Activated CD4-positive, alpha-beta T cell treated with anti-CD3 and anti-CD28 coated beads for 1 hour (primary cell): ENCODE measurements around the gene CEP112.
"Not testable (repeated sequence)": the region's sequence is repeated elsewhere in the genome, so short reads cannot be mapped to it uniquely, and the experiment has no call there.

Experiments used
- DNase-seq: peaks from one replicate; pipeline ENCODE4 v3.0.0-alpha.2; 2020

The CEP112 gene

DNA sequence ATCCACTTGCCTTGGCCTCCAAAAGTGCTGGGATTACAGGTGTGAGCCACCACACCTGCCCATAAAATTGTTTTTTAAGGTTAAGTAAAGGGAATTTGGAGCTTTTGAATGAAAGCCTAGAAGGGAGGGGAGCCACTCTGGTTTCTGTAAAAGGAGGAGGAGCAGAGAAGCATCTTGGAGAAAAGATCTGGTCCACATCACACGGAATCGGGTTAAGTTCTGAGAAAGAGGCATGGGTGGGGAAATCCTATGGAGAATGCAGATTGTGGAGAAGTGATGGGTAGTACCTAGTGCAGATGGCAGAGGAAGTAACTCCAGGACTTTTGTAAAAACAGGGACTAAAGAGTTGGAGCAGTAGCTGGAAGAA, 18.3 kb upstream of the CEP112 start:
- no peak for DNase-seq

DNA sequence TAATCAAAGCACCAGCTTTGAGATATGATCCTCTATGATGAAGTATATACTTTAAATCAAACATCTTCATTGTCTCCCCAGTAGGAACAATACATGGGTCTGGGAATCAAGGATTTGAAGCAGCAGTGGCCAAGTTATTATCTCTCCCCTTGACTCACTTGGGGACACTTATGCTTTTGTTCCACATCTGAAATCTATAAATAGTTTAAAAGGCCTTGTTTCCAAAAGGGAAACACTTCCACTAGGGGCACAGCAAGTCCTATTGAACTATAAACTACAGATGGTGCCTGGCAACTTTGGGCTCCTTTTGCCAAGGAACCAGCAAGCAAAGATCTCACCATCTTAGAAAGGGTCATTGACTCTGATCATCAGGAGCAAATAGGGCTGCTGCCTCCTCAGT, 16.0 kb upstream of the CEP112 start:
- no peak for DNase-seq

DNA sequence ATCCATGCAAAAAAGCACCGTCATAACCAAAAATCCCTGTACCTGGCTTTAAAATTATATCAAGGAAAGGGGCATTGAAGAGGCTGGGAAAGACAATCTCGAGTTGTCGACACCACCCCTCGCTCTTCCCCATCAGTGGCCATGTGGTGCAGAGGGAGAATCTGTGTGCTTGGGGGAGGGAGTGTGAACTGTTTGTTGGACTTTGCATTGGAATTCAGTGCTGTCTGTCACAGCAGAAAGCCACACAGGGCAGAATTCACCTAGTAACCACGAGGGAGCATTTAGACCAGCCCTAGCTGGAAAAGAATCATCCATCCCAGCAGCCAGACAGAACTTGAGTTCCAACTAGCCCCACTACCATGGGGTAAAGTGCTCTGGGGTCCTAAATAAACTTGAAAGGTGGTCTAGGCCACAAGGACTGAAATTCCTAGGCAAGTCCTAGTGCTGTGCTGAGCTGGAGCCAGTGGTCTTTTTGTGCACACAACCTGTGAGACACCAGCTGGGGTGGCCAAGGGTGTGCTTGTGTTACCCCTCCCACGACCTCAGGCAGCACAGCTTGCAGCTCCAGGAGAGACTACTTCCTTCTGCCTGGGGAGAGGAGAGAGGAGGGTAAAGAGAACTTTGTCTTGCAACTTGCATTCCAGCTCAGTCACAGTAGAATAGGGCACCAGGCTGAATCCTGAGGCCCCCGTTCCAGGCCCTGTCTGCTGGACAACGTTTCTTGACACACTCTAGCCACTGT, 11.5 kb upstream of the CEP112 start:
- DNase-seq, result no peak

DNA sequence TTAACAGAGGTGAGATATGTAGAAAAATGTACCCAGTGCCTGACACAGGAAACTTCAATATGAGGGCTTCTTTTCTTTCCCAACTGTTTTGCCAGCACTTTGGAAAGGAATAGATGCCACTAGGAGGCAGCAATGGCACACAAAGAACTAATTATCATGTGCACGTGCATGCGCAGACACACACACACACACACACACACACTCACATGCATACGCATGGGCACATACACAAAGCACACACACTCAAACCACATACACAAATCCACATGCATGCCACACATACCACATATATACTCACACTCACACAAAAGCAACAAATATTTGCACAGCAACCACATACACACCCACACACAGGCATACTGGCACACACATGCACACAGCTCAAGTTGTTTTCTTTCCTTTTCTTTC, 8.8 kb upstream of the CEP112 start:
- no peak for DNase-seq

DNA sequence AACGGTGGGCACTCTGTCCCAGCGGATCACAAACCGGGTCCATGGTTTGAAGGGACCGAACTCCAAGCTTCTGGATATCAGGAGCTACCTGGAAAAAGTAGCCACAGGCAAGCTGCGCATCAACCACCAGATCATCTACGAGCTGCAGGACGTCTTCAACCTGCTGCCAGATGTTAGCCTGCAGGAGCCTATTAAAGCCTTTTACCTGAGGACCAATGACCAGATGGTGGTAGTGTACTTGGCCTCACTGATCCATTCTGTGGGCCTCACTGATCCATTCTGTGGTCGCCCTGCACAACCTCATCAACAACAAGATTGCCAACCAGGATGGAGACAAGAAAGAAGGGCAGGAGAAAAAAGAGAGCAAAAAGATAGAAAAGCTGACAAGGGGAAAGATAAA, 6.3 kb upstream of the CEP112 start:
- no peak for DNase-seq

DNA sequence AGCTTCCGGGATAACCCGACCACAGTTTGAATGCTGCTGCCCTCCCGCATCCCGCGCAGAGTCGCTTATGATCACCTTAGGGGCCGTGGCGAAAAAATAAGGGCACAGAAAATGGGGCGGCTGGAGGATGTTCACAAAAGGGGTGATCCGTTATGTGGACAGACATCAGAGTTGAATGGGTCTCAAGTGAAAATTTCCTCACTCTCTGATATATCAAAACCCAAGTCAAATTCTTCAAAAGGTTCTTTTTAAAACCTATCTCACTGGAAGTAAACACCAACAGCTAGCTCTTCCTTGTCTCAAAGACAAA, 400 bp upstream of the CEP112 start:
- no peak for DNase-seq

DNA sequence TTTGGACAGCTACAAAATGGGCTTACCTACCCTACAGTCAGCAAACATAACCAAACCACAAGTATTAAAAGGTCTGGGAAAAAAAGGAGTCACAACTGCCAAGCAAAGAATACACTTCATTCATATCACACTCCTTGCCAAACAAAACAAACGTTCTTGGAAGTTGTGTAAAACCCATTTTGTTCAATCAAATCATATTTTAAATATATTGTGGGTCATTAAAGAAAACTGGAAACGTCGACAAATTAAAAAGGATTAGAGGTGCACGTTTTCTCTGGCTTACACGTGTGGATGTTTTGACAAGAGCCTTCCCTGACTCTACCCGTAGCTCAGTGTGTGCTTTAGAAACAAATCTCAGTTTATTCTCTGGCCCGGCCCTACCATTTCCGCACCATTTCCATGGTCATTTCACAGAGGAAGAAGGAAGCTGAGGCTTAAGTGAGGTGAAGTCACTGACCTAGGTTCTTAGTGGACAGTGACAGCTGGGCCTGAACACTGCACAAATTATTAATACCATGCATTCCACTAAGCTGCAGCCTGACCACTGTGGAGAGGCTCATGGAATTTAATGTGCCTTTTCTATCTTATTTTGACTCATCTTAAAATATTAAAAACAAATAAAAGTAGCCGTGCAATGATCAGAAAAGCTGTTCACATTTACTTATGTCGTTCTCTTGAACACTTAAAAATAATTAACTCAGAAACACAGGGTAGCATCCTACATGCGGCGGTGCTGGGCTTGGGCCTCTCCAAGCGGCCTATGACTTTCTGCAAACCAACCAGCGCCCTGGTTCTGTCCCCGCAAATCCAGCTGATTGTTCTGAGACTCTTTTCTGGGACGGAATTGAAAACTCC, 968 bp downstream of the CEP112 start:
- DNase-seq, result no peak

DNA sequence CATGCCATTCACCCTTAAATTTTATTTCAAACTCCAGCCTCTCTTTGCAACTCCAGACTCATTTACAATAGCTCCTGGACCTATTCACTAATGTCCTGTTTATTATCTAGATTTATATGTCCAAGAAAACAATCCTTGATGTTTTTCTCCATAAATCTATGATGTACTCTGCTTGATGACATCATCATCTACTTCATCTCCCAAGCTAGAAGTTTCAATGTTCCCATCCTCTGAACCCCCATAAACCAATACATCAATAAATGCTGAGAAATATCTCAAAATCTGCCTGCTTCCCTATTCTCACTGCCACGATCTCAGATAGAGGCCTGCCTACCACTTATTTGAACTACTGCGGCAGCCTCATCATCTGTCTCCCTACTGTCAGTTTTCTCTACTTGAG, 4.2 kb downstream of the CEP112 start:
- DNase-seq, result no peak

DNA sequence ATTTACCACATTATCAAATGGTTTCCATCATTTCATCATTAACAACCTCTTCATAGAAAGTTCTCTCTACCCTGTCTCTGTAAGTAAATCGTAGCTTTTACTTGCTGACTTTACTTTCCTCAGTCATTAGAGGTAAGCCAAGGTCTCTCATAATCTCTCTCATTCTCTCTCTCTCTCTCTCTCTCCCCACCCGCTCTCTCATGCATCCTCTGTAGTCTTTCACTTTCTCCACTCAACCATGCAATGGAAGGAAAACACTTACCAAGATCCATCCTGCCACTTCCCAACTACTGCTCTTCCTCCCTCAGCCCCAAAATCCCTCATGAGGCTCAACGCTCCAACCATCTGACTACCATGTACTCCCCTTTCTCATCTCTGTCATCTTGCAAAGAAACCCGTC, 6.1 kb downstream of the CEP112 start:
- no peak for DNase-seq

DNA sequence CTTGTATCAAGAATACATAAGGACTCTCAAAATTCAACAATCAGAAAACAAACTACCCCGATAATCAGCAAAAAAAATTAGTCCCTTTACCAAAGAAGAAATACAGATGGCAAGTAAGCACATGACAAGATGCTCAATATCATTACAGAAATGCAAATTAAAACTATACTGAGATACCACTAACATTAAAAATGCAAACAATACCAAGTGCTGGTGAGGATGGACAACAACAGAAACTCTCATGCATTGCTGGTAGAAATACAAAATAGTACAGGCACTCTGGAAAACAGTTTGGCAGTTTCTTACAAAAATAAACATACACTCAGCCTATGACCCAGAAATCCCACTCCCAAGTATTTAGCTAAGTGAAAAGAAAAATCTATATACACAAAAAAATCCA, 7.5 kb downstream of the CEP112 start:
- no peak for DNase-seq

DNA sequence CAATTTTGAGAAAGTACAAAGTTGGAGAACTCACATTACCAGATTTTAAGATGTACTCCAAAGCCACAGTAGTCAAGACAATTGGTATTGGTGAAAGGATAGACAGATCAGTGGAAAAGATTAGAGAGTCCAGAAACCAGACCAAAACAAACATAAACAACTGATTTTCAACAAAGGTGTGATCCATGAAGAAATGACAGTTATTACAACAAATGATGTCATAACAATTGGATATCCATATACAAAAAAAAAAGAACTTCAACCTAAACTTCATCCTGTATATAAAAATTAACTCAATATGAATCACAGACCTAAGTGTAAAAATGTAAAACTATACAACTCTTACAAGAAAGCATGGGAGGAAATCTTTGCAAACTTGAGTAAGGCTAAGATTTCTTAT, 8.4 kb downstream of the CEP112 start:
- DNase-seq, result no peak

DNA sequence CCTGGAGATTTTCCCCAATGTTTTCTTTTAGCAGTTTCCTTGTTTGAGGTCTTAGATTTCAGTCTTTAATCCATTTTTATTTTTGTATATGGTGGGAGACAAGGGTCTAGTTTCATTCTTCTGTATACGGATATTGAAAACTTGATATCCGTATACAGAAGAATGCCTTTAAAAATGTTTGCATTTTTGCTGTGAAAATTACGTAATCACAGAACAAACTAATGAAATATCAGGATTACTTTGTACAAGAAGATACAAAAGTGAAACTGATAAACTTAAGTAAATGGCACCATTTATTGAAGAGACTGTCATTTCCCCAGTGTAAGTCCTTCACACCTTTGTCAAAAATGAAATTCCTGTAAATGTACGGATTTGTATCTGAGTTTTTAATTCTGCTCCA, 13.3 kb downstream of the CEP112 start:
- DNase-seq, result no peak

DNA sequence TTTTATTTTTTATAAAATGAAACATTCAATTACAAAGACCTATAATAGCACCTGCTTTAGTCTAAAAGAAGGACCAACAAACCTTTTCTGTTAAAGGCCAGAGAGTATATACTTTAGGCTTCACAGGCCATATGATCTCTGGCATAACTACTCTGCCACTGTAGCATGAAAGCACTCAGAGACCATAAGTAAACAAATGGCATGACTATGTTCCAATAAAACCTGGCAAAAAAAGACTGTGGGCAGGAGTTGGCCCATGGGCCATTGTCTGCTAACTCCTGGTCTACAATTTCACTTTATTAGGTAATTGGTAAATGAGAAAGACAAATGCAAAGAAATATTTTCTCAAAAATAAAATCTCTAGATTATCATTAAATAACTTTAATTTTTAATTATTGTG, 14.9 kb downstream of the CEP112 start:
- no peak for DNase-seq

DNA sequence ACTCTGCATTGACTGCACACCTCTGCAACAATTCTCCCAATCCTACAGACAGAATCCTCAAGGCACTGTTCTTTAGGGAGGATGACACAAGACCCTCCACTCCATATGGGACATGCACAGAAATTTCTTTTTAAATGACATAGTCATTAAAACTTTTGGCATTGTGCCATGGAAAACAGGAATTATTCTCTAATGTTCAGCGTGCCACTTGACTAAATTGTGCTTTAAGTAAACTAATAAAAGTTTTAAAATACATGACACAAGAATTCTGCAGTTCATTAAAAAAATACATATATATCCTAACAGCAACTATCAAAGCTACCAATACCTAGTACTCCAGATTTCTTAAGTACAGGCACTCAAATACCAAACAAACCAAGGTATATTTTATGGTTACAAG, 16.0 kb downstream of the CEP112 start:
- no peak for DNase-seq

DNA sequence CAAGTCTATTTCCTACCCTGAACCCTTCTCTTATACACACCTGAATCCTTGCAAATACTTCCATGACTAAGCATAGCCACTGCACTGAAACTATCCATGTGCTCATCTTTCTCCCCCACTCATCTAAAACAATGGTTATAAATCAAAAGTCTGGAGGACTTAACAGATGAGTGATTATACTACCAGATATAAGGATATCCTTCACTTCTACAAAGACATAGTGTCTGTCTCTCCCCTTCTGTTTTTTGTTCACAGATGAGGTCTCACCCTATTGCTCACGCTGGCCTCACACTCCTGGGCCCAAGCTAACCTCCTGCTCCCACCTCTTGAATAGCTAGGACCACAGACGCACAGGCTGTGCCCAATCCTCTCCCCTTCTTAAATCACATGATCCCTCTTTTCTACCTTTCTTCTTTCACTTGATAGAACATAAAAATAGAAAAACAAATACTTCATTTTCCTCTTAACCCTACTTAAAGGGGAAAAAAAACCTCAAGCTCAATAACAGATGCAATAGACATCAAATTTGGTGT, 19.2 kb downstream of the CEP112 start:
- no peak for DNase-seq

DNA sequence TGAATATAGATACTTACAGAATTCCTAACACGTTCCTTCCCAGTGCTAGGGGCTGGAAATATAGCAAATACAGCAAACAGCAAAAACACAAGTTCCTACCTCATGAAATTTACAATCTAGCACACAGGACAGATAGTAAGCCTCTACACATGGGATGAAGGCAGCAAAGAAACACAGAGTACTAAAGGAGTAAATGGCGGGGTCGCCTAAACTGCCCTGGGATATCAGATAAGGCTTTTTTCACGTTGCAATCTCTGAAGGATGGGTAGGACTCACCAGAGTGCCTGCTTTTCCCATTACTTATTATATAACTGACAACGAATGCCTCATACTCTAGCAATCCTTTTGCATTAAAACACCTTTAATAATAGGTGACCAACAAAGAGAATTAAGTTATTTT, 19.8 kb downstream of the CEP112 start:
- DNase-seq, result no peak

DNA sequence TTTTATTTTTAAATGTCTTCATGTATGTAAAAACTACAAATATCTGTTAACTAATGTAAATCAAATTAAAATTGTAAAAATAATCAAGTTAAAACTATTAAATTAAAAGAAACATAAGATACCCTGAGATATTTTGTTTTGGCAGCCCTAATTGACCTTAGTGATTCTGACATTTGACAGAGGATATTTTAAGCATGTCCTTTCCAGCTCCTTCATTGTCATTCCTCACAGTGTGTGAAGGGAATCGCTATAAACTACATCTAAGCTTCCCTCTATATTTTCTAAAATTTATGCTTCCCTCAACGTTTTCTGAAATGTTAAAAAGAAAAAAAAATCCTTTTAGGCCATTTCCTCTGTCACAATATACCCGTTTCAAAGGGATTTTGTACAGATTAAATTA, 20.2 kb downstream of the CEP112 start:
- no peak for DNase-seq

DNA sequence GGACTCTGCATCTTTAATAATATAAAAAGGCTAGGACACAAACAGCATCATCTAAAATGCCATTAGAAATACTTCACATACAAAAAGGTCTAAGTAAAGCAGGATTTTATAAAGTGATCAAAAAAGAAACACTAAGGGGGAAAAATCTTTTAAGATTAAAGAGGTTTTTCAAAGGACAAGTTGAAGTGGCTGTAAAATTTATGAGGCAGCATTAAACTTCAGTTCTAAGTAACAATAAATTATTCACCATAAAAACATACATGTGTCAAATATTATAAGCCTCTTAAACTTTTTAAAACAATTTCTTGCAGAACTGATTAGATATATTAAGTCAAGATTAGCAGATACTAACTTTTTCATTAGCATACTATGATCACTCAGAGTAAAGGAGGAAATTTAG, 20.8 kb downstream of the CEP112 start:
- no peak for DNase-seq

DNA sequence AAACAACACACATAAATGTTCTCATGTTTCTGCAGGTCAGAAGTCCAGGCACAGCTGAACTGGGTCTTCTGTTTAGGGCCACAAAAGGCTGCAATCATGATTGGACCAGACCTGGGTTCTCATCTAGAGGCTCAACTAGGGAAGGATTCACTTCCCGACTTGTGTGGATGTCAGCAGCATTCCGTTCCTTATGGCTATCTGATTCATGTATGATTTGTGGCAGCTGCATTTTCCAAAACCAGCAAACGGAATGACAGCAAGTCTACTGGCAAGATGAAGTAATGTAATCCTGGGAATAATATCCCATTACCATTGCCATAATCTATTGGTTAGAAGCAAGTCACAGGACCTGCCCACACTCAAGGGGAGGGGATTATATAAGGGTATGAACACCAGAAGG, 22.1 kb downstream of the CEP112 start:
- DNase-seq, result no peak

DNA sequence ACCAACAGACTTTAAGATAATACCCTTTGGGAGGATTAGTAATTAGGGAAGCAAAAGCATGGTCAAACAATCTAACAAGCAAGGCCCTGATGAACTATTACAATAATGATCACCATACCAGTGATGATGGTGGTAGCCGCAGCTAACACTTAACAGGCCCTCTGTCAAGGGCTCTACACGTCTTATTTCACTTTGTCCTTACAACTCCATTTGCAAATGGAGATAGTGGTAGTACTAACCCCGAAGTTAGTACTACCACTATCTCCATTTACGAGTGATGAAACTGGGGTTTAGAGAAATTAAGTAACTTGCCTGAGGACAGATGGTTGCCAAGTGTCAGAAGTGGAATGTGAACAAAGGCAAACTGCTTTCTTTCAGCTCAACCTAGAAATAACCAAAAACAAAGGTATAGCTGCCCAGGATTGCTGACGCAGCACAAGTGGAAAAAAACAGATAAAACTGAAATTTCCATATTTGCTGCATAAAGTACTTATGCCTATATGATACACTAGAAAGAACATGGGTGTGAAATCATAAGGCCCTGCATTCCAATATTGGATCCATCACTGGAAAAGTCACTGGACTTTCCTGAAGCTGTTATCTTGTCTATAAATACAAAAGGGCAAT, 24.6 kb downstream of the CEP112 start:
- no peak for DNase-seq

DNA sequence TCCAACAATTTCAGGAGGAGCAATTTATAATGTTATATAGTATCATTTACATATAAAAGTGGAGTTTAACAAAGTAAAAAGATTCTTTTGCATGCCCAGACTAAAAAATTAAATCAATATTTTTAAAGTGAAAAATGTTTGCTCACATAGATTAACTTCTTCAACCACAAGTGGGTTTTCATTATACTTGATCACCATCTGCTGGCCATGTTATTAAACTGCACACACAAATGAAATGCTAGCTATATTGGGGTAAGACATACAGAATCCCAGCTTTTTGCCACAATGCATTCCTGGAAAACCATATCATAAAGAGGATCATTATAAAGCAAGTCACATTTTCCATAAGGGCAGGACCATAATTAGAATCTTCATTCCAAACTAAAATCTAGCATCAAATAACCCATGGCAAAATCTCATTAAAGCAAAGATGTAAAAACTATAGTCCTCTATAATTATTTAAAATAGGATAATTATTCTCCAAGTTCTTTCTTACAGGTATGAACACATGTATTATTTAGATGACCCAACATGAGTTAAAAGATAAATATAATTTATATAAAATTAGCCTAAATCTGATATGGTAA, 26.3 kb downstream of the CEP112 start:
- no peak for DNase-seq

DNA sequence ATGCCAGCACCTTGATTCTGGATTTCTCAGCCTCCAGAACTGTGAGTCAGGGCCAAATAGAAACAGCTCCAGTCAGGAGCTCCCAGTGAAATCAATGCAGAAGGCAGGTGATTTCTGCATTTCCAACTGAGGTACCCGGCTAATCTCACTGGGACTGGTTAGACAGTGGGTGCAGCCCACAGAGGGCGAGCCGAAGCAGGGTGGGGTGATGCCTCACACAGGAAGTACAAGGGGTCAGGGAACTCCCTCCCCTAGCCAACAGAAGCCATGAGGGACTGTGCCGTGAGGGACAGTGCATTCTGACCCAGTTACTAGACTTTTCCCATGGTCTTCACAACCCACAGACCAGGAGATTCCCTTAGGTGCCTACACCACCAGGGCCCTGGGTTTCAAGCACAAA, 36.9 kb downstream of the CEP112 start:
- not testable (repeated sequence) for DNase-seq

DNA sequence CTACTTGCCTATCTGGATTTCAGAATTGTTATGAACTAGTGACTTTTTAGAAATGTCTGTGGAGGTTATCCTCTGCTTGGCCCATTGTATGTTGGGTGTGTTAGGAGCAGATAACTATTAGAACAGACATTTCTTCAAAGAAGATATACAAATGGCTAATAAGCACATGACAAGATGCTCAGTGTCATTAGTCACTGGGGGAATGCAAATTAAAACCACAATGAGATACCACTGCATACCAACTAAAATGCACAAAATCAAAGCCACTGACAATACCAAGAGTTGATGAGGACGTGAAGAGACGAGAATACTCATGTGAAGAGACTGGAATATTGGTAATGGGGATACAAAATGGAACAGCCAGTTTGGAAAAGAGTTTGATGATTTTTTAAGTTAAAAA, 39.2 kb downstream of the CEP112 start:
- no peak for DNase-seq

DNA sequence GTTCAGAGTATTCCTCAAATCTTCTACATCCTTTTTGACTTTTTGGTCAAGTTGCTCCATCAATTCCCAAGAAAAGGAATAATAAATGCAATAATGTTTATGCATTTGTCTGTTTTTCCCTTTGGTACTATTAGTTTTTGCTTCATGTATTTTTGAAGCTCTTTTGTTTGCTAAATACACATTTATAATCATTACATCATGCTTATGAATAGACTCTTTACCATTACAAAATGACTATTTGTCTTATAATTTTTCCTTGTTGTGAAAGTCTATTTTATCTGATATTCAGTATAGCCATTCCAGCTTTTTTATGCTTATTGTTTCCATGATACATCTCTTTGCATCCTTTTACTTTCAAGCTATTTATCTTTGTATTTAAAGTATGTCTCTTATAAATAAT, 41.2 kb downstream of the CEP112 start:
- DNase-seq, result no peak
